ENCODE results near the gene SLC2A14.
"Not testable (repeated sequence)": the region's sequence is repeated elsewhere in the genome, so short reads cannot be mapped to it uniquely, and the experiment has no call there.

Gene SLC2A14

DNA sequence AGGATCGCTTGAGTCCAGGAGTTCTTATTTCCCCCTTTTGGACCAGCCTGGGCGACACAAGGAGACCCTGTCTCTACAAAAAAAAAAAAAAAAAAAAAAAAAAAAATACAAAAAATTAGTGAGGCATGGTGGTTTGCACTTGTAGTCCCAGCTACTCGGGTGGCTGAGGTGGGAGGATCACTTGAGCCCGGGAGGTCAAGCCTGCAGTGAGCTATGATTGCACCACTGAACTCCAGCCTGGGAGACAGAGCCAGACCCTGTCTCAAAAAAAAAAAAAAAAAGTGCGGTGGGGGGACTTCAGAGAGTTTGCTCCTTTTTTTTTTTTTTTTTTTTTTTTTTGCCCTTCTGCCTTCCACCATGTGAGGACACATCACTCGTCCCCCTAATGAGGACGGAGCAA is 32.9 kb downstream of the SLC2A14 start:
- H3K4me2 ChIP-seq (ENCODE audit: low read length); H3K4me3 ChIP-seq (ENCODE audit: low read depth, low read length); H3K9ac ChIP-seq; H3K9me3 ChIP-seq (ENCODE audit: control insufficient read depth, low read length); H3K27ac ChIP-seq; H3K36me3 ChIP-seq (ENCODE audit: control insufficient read depth, insufficient read depth, low read length); H3K79me2 ChIP-seq; H2AFZ ChIP-seq; H3K27me3 ChIP-seq (ENCODE audit: control insufficient read depth, insufficient read depth, low read length); H3K4me1 ChIP-seq: not testable (repeated sequence)

DNA sequence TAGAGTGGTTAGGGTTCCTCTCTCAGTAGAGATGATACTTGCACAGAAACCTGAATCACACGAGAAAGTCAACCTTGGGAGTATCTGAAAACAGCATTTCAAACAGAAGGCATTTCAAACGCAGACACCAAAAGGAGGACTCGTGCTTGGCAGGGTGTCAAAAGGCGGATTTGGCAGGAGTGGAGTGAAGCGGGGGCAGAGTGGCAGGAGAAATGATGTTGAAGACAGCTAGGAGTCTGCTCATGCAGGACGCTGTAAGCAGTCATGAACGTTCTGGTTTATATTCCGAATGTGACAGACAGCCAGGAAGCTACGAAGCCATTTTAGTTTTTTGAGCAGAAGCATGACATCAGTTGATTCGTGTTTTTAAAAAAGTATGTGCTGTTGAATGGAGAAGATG is 33.5 kb downstream of the SLC2A14 start:
- not testable (repeated sequence) for H3K4me1 ChIP-seq; H3K27ac ChIP-seq; H3K4me2 ChIP-seq (ENCODE audit: low read length); H2AFZ ChIP-seq; H3K79me2 ChIP-seq; H3K9me3 ChIP-seq (ENCODE audit: control insufficient read depth, low read length); H3K36me3 ChIP-seq (ENCODE audit: control insufficient read depth, insufficient read depth, low read length); H3K4me3 ChIP-seq (ENCODE audit: low read depth, low read length); H3K27me3 ChIP-seq (ENCODE audit: control insufficient read depth, insufficient read depth, low read length); H3K9ac ChIP-seq

DNA sequence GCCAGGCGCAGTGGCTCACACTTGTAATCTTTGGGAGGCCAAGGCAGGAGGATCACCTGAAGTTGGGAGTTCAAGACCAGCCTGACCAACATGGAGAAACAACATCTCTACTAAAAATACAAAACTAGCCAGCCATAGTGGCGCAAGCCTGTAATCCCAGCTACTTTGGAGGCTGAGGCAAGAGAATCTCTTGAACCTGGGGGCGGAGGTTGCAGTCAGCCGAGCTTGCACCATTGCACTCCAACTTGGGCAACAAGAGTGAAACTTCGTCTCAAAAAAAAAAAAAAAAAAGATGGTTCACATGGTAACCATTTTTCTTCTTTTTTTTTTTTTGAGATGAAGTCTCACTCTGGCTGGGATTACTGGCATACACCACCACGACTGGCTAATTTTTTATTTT is 35.3 kb downstream of the SLC2A14 start:
- Histone ChIP-seq H2AFZ (no peak overlapping the region), H3K4me1 (no peaks in the 10 kb centered on the region), H3K9ac (no peak overlapping the region), H3K36me3 (ENCODE audit: control insufficient read depth, insufficient read depth, low read length) (no peaks in the 10 kb centered on the region), H3K27me3 (ENCODE audit: control insufficient read depth, insufficient read depth, low read length) (no peaks in the 10 kb centered on the region), H3K4me2 (ENCODE audit: low read length) (no peak overlapping the region), H3K4me3 (ENCODE audit: low read depth, low read length) (no peak overlapping the region), H3K79me2 (no peaks in the 10 kb centered on the region), H3K27ac (no peak overlapping the region), H3K9me3 (ENCODE audit: control insufficient read depth, low read length) (no peaks in the 10 kb centered on the region)
- TF ChIP-seq CTCF (IDR thresholded peaks at IDR 0.05) = no peak

GRCh38 chr12:7835766-7836165 is 36.9 kb downstream of the SLC2A14 start:
- no peaks in the 10 kb centered on the region for H3K79me2 ChIP-seq
- no peaks in the 10 kb centered on the region for H3K36me3 ChIP-seq (ENCODE audit: control insufficient read depth, insufficient read depth, low read length)
- H3K4me2 ChIP-seq (ENCODE audit: low read length) = no peak overlapping the region
- no peaks in the 10 kb centered on the region for H3K27me3 ChIP-seq (ENCODE audit: control insufficient read depth, insufficient read depth, low read length)
- H3K9me3 ChIP-seq (ENCODE audit: control insufficient read depth, low read length) = no peaks in the 10 kb centered on the region
- no peaks in the 10 kb centered on the region for H3K4me1 ChIP-seq
- no peak overlapping the region for H3K4me3 ChIP-seq (ENCODE audit: low read depth, low read length)
- no peak overlapping the region for H2AFZ ChIP-seq
- no peak overlapping the region for H3K27ac ChIP-seq
- no peak for TF ChIP-seq CTCF (IDR thresholded peaks at IDR 0.05)
- H3K9ac ChIP-seq = no peak overlapping the region

- no peaks in the 10 kb centered on the region for H3K4me1 ChIP-seq
- H2AFZ ChIP-seq = no peak overlapping the region
- H3K27me3 ChIP-seq (ENCODE audit: control insufficient read depth, insufficient read depth, low read length) = no peaks in the 10 kb centered on the region
- H3K4me3 ChIP-seq (ENCODE audit: low read depth, low read length) = no peak overlapping the region
- H3K4me2 ChIP-seq (ENCODE audit: low read length) = no peak overlapping the region
- H3K79me2 ChIP-seq = no peaks in the 10 kb centered on the region
- H3K9ac ChIP-seq = no peak overlapping the region
- no peak for TF ChIP-seq CTCF (IDR thresholded peaks at IDR 0.05)
- no peaks in the 10 kb centered on the region for H3K9me3 ChIP-seq (ENCODE audit: control insufficient read depth, low read length)
- no peak overlapping the region for H3K27ac ChIP-seq
- no peaks in the 10 kb centered on the region for H3K36me3 ChIP-seq (ENCODE audit: control insufficient read depth, insufficient read depth, low read length)
These were observed 37.6 kb downstream of the SLC2A14 start for GRCh38 chr12:7835116-7835515.

DNA sequence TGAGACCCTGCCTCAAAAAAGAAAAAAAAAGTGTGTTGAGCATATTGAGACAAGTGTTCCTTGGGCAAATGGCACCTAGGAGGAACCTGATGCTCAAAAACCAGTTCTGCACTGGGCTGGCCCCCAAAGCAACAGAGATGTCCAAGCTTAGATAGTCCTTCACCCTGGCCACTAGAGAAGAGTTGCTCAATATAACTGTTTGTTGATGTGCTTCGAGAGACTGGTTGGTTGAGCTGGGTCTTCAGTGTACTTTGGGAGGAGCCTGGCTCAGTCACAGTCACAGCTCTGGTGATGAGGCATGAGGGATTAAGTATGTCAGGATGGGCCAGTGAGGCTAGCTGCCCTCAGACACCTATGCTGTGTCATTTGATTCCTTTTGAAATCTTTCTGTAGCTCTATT is 38.0 kb downstream of the SLC2A14 start:
- no peak overlapping the region for H2AFZ ChIP-seq
- no peak overlapping the region for H3K27ac ChIP-seq
- TF ChIP-seq CTCF (IDR thresholded peaks at IDR 0.05) = no peak
- H3K9me3 ChIP-seq (ENCODE audit: control insufficient read depth, low read length) = no peaks in the 10 kb centered on the region
- no peaks in the 10 kb centered on the region for H3K27me3 ChIP-seq (ENCODE audit: control insufficient read depth, insufficient read depth, low read length)
- H3K36me3 ChIP-seq (ENCODE audit: control insufficient read depth, insufficient read depth, low read length) = no peaks in the 10 kb centered on the region
- H3K9ac ChIP-seq = no peak overlapping the region
- H3K79me2 ChIP-seq = no peaks in the 10 kb centered on the region
- no peak overlapping the region for H3K4me3 ChIP-seq (ENCODE audit: low read depth, low read length)
- H3K4me2 ChIP-seq (ENCODE audit: low read length) = no peak overlapping the region
- no peaks in the 10 kb centered on the region for H3K4me1 ChIP-seq

Data from parathyroid adenoma (tissue), 2 donors.